K562 (cell line): Measurements from ENCODE around the gene METRNL. TPM values are rescaled to one million over a fixed set of nuclear protein-coding genes. Genes with fewer than 3 reads are reported as not detected.

Experiments used
- ATAC-seq: fragments of 200-7000 bp; cut with Tn5 transposase; 3 replicates; pipeline ENCODE4 v1.9.1; 2020; ENCODE audit warnings: moderate library complexity
- BruUV-seq: library from RNA; stranded (reverse); fragments of 400-500 nt; replicated peaks from 2 replicates; lab custom pipeline; 2021; lab: Mats Ljungman, UMichigan
- CTCF ChIA-PET: fragments of 300-600 bp; formaldehyde crosslinking; extraction: SDS; loops from one replicate; lab custom pipeline; 2021; ENCODE audit warnings: low intra/inter-chr PET ratio; lab: Yijun Ruan, JAX
- POLR2A ChIA-PET: fragments of 300-600, 350-650 bp; sonication (Branson Sonifier 250); formaldehyde crosslinking; extraction: SDS; loops from one replicate; lab custom pipeline; 2021; ENCODE audit warnings: antibody characterized with exemption, inconsistent platforms; lab: Yijun Ruan, JAX
- DNase-seq, 4 experiments: peaks; one replicate each; pipeline versions ENCODE4 v3.0.0 to v3.0.0-alpha.2; 2011 to 2018; ENCODE audit warnings: low spot score in 3 of 4, mixed read lengths in 3 of 4; ENCODE audit errors: extremely low read depth in 1 of 4
- FAIRE-seq: peaks from 2 replicates; lab custom pipeline; 2011; peaks lifted over from hg19 to GRCh38; lab: Jason Lieb, UNC
- H2AFZ ChIP-seq: 2 replicates; pipeline ENCODE4 v1.6.0; 2011; ENCODE audit warnings: low read depth, low read length, control low read depth, inconsistent platforms
- H3K27ac ChIP-seq: fragments of 200-600 bp; 3 replicates; pipeline ENCODE4 v1.8.0; 2011; ENCODE audit warnings: low read depth, mild to moderate bottlenecking, control low read depth, inconsistent platforms, low read length, moderate library complexity, mixed read lengths; ENCODE audit errors: extremely low read depth
- H3K27me3 ChIP-seq, 2 experiments: fragments of 300-600 bp in 1 of 2; 2 replicates in 1 of 2; 3 replicates in 1 of 2; pipeline versions ENCODE4 v1.6.0 to v1.8.0; 2011; ENCODE audit warnings: inconsistent platforms in 2 of 2, low read length in 2 of 2, mild to moderate bottlenecking in 1 of 2, mixed read lengths in 1 of 2, moderate library complexity in 1 of 2; ENCODE audit not compliant: control insufficient read depth in 2 of 2, insufficient read depth in 2 of 2
- H3K36me3 ChIP-seq: fragments of 300-600 bp; 3 replicates; pipeline ENCODE4 v1.8.0; 2011; ENCODE audit warnings: mild to moderate bottlenecking, low read length, inconsistent platforms; ENCODE audit not compliant: control insufficient read depth, insufficient read depth
- H3K4me1 ChIP-seq, 2 experiments: fragments of 200-600 bp in 1 of 2; replicated peaks in 1 of 2; 2 replicates in 1 of 2; 3 replicates in 1 of 2; pipeline versions ENCODE4 v1.5.1 to v1.8.0; 2011; ENCODE audit warnings: inconsistent platforms in 2 of 2, low read length in 2 of 2, mild to moderate bottlenecking in 1 of 2, mixed read lengths in 1 of 2, moderate library complexity in 1 of 2; ENCODE audit not compliant: control insufficient read depth in 2 of 2, insufficient read depth in 2 of 2
- H3K4me2 ChIP-seq: 2 replicates; pipeline ENCODE4 v1.6.1; 2011; ENCODE audit warnings: low read length, control low read depth, inconsistent platforms, mixed read lengths; ENCODE audit not compliant: insufficient read depth
- H3K4me3 ChIP-seq: fragments of 200-600 bp; sonication (generic), shearing (Covaris generic); 2 replicates; pipeline ENCODE4 v1.5.1; 2016; ENCODE audit warnings: control low read depth, inconsistent platforms
- H3K79me2 ChIP-seq: fragments of 200-600 bp; 3 replicates; pipeline ENCODE4 v1.8.0; 2011; ENCODE audit warnings: low read length, inconsistent platforms; ENCODE audit not compliant: control insufficient read depth, insufficient read depth
- H3K9ac ChIP-seq, 2 experiments: 2 replicates each; pipeline versions ENCODE4 v1.6.0 to v1.6.1; 2011; ENCODE audit warnings: low read depth in 2 of 2, low read length in 2 of 2, control low read depth in 1 of 2, inconsistent platforms in 1 of 2, mild to moderate bottlenecking in 1 of 2, mixed read lengths in 1 of 2; ENCODE audit not compliant: insufficient read depth in 1 of 2
- H3K9me1 ChIP-seq: one replicate; pipeline ENCODE4 v1.6.0; 2011; ENCODE audit warnings: inconsistent platforms, mild to moderate bottlenecking, low read length, moderate library complexity; ENCODE audit not compliant: control insufficient read depth, insufficient read depth
- H3K9me3 ChIP-seq: replicated peaks from 2 replicates; pipeline ENCODE4 v1.5.1; 2011; ENCODE audit warnings: low read depth, low read length, inconsistent platforms; ENCODE audit not compliant: control insufficient read depth, insufficient read depth
- H4K20me1 ChIP-seq: replicated peaks from 2 replicates; pipeline ENCODE4 v1.6.1; 2011; ENCODE audit warnings: low read length, inconsistent platforms, mixed read lengths; ENCODE audit not compliant: control insufficient read depth, insufficient read depth
- POLR2G ChIP-seq: fragments of 200-400 bp; formaldehyde crosslinking; IDR thresholded peaks from 2 replicates; pipeline ENCODE4 v1.6.1; 2017; ENCODE audit warnings: low read depth, mild to moderate bottlenecking, antibody characterized with exemption, low read length, moderate library complexity
- REST ChIP-seq, 2 experiments: fragments of 450-650 bp; formaldehyde crosslinking in 1 of 2; IDR thresholded peaks; 2 replicates each; pipeline versions ENCODE4 v1.4.0 to v1.6.1; 2014 to 2020; ENCODE audit warnings: mild to moderate bottlenecking in 2 of 2, borderline replicate concordance in 1 of 2, low read depth in 1 of 2
- RFX7 ChIP-seq: fragments of 250-450 bp; sonication (Bioruptor Pico); IDR thresholded peaks from 2 replicates; pipeline ENCODE4 v1.5.1; 2021; ENCODE audit warnings: mild to moderate bottlenecking
- TFAP4 ChIP-seq: sonication (generic); formaldehyde crosslinking; IDR thresholded peaks from 2 replicates; pipeline ENCODE4 v1.8.0; 2022; ENCODE audit warnings: missing genetic modification reagents, mild to moderate bottlenecking, moderate library complexity, borderline replicate concordance
- TGIF2 ChIP-seq: sonication (generic); formaldehyde crosslinking; IDR thresholded peaks from 2 replicates; pipeline ENCODE4 v1.8.1; 2022; ENCODE audit warnings: mild to moderate bottlenecking, missing genetic modification reagents, moderate library complexity
- ZNF707 ChIP-seq: fragments of 250-450 bp; sonication (Bioruptor Pico); conservative IDR thresholded peaks from 2 replicates; pipeline ENCODE4 v1.8.0; 2022; ENCODE audit warnings: inconsistent platforms, mild to moderate bottlenecking, moderate library complexity
- WGBS: fragments of 100-300 bp; shearing (Covaris generic); methylation state at CpG from one replicate; pipeline ENCODE4 v1.1.6; 2016; ENCODE audit warnings: low coverage, mixed read lengths; ENCODE audit not compliant: insufficient coverage; ENCODE audit errors: missing lambda C conversion rate; 5-methylcytosine and 5-hydroxymethylcytosine counted together
- in situ Hi-C: fragments of 300-500 bp; cut with MboI; formaldehyde crosslinking; loops from 4 replicates; pipeline ENCODE4 v1.15.0; 2018; ENCODE audit warnings: inconsistent platforms, mixed read lengths
- intact Hi-C: fragments of 100-400 bp; cut with micrococcal nuclease; formaldehyde crosslinking; loops from 2 replicates; pipeline ENCODE4 v1.14.2; 2022
- polyA plus RNA-seq, 8 experiments: library from polyadenylated mRNA; depleted of rRNA in 4 of 8; stranded (reverse) in 5 of 8; unstranded in 3 of 8; fragments of >200 nt; fragmentation: Nextera tagmentation in 2 of 8; fragmentation: Illumina TruSeq in 1 of 8; extraction: Ambion mirVana in 2 of 8; extraction: Trizol in 1 of 8; gene quantifications; 2 replicates each; pipeline versions ENCODE4 v1.2.1 to v1.2.3, GENCODE V29; 2011 to 2014; ENCODE audit warnings: inconsistent platforms in 1 of 8, missing spikeins in 1 of 8
- total RNA-seq, 7 experiments: library from RNA; depleted of rRNA in 6 of 7; stranded (reverse); fragments of >200 nt in 6 of 7; fragmentation: Illumina TruSeq in 2 of 7; extraction: Trizol in 2 of 7; gene quantifications; 2 replicates each; pipeline versions ENCODE4 v1.2.1 to v1.2.3, GENCODE V29; 2011 to 2021; ENCODE audit warnings: low replicate concordance in 1 of 7

Gene METRNL
- total and polyA plus RNA-seq, 9 of the 15 experiments (the other 6 are each of a cell fraction or from before 2014, with no cell fraction given): 0.17 to 31.8 (median 2.9) TPM

- Histone ChIP-seq H3K4me2 (no peak overlapping the region), H3K9me1 (peaks cover 3% of the 10 kb centered on the region), H3K79me2 (peaks cover 64% of the 10 kb centered on the region), H3K4me3 (no peak overlapping the region), H2AFZ (no peak overlapping the region), H4K20me1 (peaks cover 51% of the 10 kb centered on the region), H3K27ac (no peak overlapping the region), H3K9ac (peak overlapping the region in 1 of 2 experiments; percentile 35; a peak in 2 of 4 replicates), H3K4me1 (peaks cover 18 to 89% of the 10 kb centered on the region in 2 experiments), H3K36me3 (peaks cover 63% of the 10 kb centered on the region; the same call in 2 of the 3 replicates), H3K9me3 (no peaks in the 10 kb centered on the region), H3K27me3 (no peaks in the 10 kb centered on the region)
- ChIA-PET CTCF (no interaction called here), POLR2A (no interaction called here)
- WGBS: 95% methylated on average over 20 of the region's 27 CpGs
- in situ Hi-C loops: no loop called here
- BruUV-seq: no TSS peak
- TF ChIP-seq ZNF707 (no peak), POLR2G (peak; percentile 53)
- FAIRE-seq (no peak), ATAC-seq (no peak), DNase-seq (no peak)
- intact Hi-C loops: no loop called here
Observed at GRCh38 chr17:83084621-83085056, 5.2 kb downstream of the METRNL start.

- ATAC-seq (no peak), DNase-seq (no peak), FAIRE-seq (no peak)
- Histone ChIP-seq H3K9me1 (peaks cover 3% of the 10 kb centered on the region), H3K36me3 (peaks cover 65% of the 10 kb centered on the region; the same call in 2 of the 3 replicates), H3K27ac (no peak overlapping the region), H3K9me3 (no peaks in the 10 kb centered on the region), H3K4me1 (peaks cover 18 to 90% of the 10 kb centered on the region in 2 experiments), H3K27me3 (no peaks in the 10 kb centered on the region), H3K9ac (peak overlapping the region in 1 of 2 experiments; percentile 35; a peak in 2 of 4 replicates), H4K20me1 (peaks cover 51% of the 10 kb centered on the region), H3K4me2 (no peak overlapping the region), H2AFZ (no peak overlapping the region), H3K4me3 (no peak overlapping the region), H3K79me2 (peaks cover 63% of the 10 kb centered on the region)
- POLR2A ChIA-PET: no interaction called here
- BruUV-seq: no TSS peak
- in situ Hi-C loops (no loop called here), intact Hi-C loops (no loop called here)
- CTCF ChIA-PET: no interaction called here
- 91% methylated on average over 14 of the region's 22 CpGs for WGBS
- no peak for TF ChIP-seq TGIF2
- no peak for TF ChIP-seq TFAP4 (CRISPR knock-in tag)
- no peak for TF ChIP-seq RFX7 (CRISPR knock-in tag)
- TF ChIP-seq REST (IDR thresholded peaks at IDR 0.05; ENCODE audit: borderline replicate concordance): no peak
- no peak for TF ChIP-seq REST (CRISPR knock-in tag; IDR thresholded peaks at IDR 0.05; ENCODE audit: low read depth)
Observed at GRCh38 chr17:83085103-83085502, 5.7 kb downstream of the METRNL start.
